ENCODE data around the gene ZNF785.
"Not testable (repeated sequence)": the region's sequence is repeated elsewhere in the genome, so short reads cannot be mapped to it uniquely, and the experiment has no call there.

ZNF785 gene

GRCh38 chr16:30539986-30540526 is 45.4 kb downstream of the ZNF785 start:
- DNase-seq (ENCODE audit: low spot score): not testable (repeated sequence)

- DNase-seq (ENCODE audit: low spot score): no peak
Measured at GRCh38 chr16:30539000-30539964, 46.2 kb downstream of the ZNF785 start.

GRCh38 chr16:30536391-30537024 is 49.0 kb downstream of the ZNF785 start:
- DNase-seq (ENCODE audit: low spot score): not testable (repeated sequence)

- DNase-seq (ENCODE audit: low spot score): peak; percentile 85
Measured at GRCh38 chr16:30535777-30536190, 49.7 kb downstream of the ZNF785 start.

- DNase-seq (ENCODE audit: low spot score): no peak
Measured at GRCh38 chr16:30535106-30535776, 50.3 kb downstream of the ZNF785 start.

- DNase-seq (ENCODE audit: low spot score): peak; percentile 91
Measured at GRCh38 chr16:30534368-30535105, 51.0 kb downstream of the ZNF785 start, which contains the start of gene ZNF747. Gene ZNF747 (minus strand): TSS chr16:30534858. CDS start chr16:30534679, 179 bp downstream.

- no peak for DNase-seq (ENCODE audit: low spot score)
Measured at GRCh38 chr16:30533748-30534367, 51.6 kb downstream of the ZNF785 start.

- no peak for DNase-seq (ENCODE audit: low spot score)
Measured at GRCh38 chr16:30533146-30533522, 52.4 kb downstream of the ZNF785 start.

- DNase-seq (ENCODE audit: low spot score): no peak
Measured at GRCh38 chr16:30532285-30533145, 53.0 kb downstream of the ZNF785 start.

Small RNA genes within 50 kb of the gene (small RNA-seq; reads per million reads assigned to genes)
- gene AC093249.1 (0 reads per million in 2 experiments), gene AC093249.4 (0 reads per million in 2 experiments)
